GM21381 (cell line): ENCODE results near the gene KRTAP6-1.

Experiments used
- ATAC-seq: cut with Tn5 transposase; IDR thresholded peaks from one replicate; pipeline ENCODE4 v1.9.1; 2021; ENCODE audit warnings: mild to moderate bottlenecking, moderate library complexity; ENCODE audit not compliant: unreplicated experiment

KRTAP6-1 gene

GRCh38 chr21:30579346-30579745 is 34.4 kb downstream of the KRTAP6-1 start:
- ATAC-seq = no peak

DNA sequence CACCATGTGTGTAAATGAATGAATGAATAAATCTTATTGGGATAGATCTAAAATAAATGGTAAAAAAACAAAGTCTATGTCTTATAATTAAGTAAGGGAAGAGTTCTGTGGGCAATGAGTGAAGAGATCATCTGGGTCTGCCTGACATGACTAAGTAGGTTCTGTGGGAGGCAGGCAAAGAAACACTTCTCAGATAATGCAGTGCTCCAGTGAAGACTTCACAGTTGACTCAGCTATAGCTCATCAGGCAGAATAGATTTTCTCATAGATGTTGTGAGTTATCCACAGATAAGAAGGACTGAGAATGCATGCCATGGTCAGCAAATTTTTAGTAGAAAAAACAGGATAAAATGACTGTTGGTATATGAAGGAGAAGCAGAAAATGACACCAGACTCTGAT is 36.0 kb downstream of the KRTAP6-1 start:
- ATAC-seq = no peak

- no peak for ATAC-seq
These were observed 46.1 kb downstream of the KRTAP6-1 start for GRCh38 chr21:30567617-30568016.

GRCh38 chr21:30563630-30564029 is 50.1 kb downstream of the KRTAP6-1 start:
- ATAC-seq = no peak
